Spleen (tissue), 7 donors: ENCODE results near the gene LTBR.

Experiments
- POLR2AphosphoS5 ChIP-seq, 3 donors: sonication (generic); formaldehyde crosslinking; IDR thresholded peaks; one replicate each; pipeline ENCODE4 v1.5.1; 2017; ENCODE audit warnings: antibody characterized with exemption in 3 of 3
- TF ChIP-seq, protein P1 (sequence below), 11 experiments: fragments of 200-600 bp in 7 of 11; fragments of 450-650 bp in 4 of 11; sonication (generic) in 4 of 11; IDR thresholded peaks in 8 of 11; conservative IDR thresholded peaks in 3 of 11; 1 replicate in 7 of 11; 2 replicates in 4 of 11; pipeline versions ENCODE4 v1.4.0 to v1.8.0; 2016 to 2021; ENCODE audit warnings: antibody characterized with exemption in 11 of 11, inconsistent platforms in 4 of 11, mild to moderate bottlenecking in 1 of 11
- donor health status: DM: no; HTN: no; CAD: no; lungs with moderate emphysema.
- donor health status: DM: no; HTN: no; CAD: no.
- donor health status: DM: no; HTN: no; CAD: no.

DNA sequence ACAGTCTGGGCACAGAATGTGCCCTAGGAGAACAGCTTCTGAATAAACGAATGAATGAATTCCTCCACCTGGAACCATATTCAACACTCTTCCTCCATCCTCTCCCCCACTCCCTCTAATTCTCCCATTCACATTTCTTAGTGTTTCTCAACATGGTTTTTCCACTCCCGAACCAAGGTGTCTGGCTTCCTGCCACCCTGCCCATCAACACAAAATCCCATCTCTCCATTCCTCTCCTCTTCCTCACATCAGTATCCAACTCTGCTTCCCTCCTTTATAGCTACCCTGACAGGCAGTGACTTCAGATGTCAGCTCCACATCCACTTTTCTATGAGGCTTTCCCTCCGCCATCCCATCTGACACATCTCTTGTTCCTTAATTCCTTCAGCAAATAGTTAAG is 45.0 kb upstream of the LTBR start:
- TF ChIP-seq, protein P1, sequence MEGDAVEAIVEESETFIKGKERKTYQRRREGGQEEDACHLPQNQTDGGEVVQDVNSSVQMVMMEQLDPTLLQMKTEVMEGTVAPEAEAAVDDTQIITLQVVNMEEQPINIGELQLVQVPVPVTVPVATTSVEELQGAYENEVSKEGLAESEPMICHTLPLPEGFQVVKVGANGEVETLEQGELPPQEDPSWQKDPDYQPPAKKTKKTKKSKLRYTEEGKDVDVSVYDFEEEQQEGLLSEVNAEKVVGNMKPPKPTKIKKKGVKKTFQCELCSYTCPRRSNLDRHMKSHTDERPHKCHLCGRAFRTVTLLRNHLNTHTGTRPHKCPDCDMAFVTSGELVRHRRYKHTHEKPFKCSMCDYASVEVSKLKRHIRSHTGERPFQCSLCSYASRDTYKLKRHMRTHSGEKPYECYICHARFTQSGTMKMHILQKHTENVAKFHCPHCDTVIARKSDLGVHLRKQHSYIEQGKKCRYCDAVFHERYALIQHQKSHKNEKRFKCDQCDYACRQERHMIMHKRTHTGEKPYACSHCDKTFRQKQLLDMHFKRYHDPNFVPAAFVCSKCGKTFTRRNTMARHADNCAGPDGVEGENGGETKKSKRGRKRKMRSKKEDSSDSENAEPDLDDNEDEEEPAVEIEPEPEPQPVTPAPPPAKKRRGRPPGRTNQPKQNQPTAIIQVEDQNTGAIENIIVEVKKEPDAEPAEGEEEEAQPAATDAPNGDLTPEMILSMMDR (IDR thresholded peaks at IDR 0.05 in 8 of 11, conservative IDR thresholded peaks at IDR 0.05 in 3 of 11), result no peak
- TF ChIP-seq POLR2AphosphoS5 (IDR thresholded peaks at IDR 0.05), result no peak
